ENCODE results near the gene MICALL1.

- TF ChIP-seq POLR2A (IDR thresholded peaks at IDR 0.05) = no peak
- TF ChIP-seq, protein P1, sequence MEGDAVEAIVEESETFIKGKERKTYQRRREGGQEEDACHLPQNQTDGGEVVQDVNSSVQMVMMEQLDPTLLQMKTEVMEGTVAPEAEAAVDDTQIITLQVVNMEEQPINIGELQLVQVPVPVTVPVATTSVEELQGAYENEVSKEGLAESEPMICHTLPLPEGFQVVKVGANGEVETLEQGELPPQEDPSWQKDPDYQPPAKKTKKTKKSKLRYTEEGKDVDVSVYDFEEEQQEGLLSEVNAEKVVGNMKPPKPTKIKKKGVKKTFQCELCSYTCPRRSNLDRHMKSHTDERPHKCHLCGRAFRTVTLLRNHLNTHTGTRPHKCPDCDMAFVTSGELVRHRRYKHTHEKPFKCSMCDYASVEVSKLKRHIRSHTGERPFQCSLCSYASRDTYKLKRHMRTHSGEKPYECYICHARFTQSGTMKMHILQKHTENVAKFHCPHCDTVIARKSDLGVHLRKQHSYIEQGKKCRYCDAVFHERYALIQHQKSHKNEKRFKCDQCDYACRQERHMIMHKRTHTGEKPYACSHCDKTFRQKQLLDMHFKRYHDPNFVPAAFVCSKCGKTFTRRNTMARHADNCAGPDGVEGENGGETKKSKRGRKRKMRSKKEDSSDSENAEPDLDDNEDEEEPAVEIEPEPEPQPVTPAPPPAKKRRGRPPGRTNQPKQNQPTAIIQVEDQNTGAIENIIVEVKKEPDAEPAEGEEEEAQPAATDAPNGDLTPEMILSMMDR (IDR thresholded peaks at IDR 0.05) = no peak
Measured at GRCh38 chr22:37954686-37955085, 48.6 kb downstream of the MICALL1 start.
